Cardiac muscle cell (in vitro differentiated cells and primary cell): ENCODE data around the gene CLPTM1L. TPM values are rescaled to one million over a fixed set of nuclear protein-coding genes. Genes with fewer than 3 reads are reported as not detected.

ENCODE experiments used
- DNase-seq, 2 donors: peaks; one replicate each; pipeline versions ENCODE4 v3.0.0 to v3.0.0-alpha.2; 2010 to 2017; ENCODE audit warnings: low read depth in 1 of 2, low spot score in 1 of 2
- H3K27ac ChIP-seq: fragments of 200-600 bp; sonication (generic); 2 replicates; pipeline ENCODE4 v1.5.1; 2016
- H3K27me3 ChIP-seq: fragments of 200-600 bp; sonication (generic); 2 replicates; pipeline ENCODE4 v1.6.0; 2016; ENCODE audit warnings: control low read depth
- H3K36me3 ChIP-seq: fragments of 200-600 bp; sonication (generic); 2 replicates; pipeline ENCODE4 v1.5.1; 2016; ENCODE audit warnings: control low read depth
- H3K4me1 ChIP-seq: fragments of 200-600 bp; sonication (generic); 2 replicates; pipeline ENCODE4 v1.8.1; 2017; ENCODE audit warnings: low read depth, mild to moderate bottlenecking, mixed run types
- H3K4me3 ChIP-seq: fragments of 200-600 bp; sonication (generic); 2 replicates; pipeline ENCODE4 v1.5.1; 2016; ENCODE audit warnings: mild to moderate bottlenecking
- H3K9me3 ChIP-seq: fragments of 200-600 bp; sonication (generic); 2 replicates; pipeline ENCODE4 v1.5.1; 2017; ENCODE audit warnings: low read depth, mild to moderate bottlenecking, control low read depth
- polyA plus RNA-seq: library from polyadenylated mRNA; unstranded; fragments of >200 nt; fragmentation: Nextera tagmentation; extraction: Ambion mirVana; gene quantifications from 2 replicates; pipeline ENCODE4 v1.2.1, GENCODE V29; 2016
- total RNA-seq: library from RNA; depleted of rRNA; stranded (reverse); fragments of >200 nt; gene quantifications from 2 replicates; pipeline ENCODE4 v1.2.3, GENCODE V29; 2016
- TF ChIP-seq, protein P1 (sequence below): IDR thresholded peaks from 2 replicates; pipeline ENCODE4 v1.5.1; 2012; ENCODE audit warnings: low read depth, mild to moderate bottlenecking, low read length

The CLPTM1L gene
- total and polyA plus RNA-seq, 2 experiments from 2014 or later: 78.4 to 154 TPM

DNA sequence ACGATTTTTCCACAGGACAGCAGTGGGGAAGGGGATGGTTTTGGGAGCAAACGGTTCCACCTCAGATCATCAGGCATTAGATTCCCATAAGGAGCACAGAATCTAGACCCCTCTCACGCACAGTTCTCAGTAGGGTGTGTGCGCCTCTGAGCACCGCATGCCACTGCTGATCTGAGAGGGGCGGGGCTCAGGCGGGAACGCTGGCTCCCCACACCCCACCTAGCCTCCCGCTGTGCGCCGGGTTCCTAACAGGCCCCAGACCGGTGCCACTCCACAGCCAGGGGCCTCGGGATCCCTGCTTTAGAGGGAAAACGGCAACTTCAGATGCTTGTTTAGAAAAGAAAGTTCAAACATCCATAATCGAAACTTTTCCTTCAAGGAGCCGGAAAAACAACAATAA, 70.4 kb downstream of the CLPTM1L start:
- no peak overlapping the region for H3K27ac ChIP-seq
- H3K27me3 ChIP-seq: no peaks in the 10 kb centered on the region
- no peaks in the 10 kb centered on the region for H3K4me1 ChIP-seq
- DNase-seq: no peak
- no peaks in the 10 kb centered on the region for H3K9me3 ChIP-seq
- TF ChIP-seq, protein P1, sequence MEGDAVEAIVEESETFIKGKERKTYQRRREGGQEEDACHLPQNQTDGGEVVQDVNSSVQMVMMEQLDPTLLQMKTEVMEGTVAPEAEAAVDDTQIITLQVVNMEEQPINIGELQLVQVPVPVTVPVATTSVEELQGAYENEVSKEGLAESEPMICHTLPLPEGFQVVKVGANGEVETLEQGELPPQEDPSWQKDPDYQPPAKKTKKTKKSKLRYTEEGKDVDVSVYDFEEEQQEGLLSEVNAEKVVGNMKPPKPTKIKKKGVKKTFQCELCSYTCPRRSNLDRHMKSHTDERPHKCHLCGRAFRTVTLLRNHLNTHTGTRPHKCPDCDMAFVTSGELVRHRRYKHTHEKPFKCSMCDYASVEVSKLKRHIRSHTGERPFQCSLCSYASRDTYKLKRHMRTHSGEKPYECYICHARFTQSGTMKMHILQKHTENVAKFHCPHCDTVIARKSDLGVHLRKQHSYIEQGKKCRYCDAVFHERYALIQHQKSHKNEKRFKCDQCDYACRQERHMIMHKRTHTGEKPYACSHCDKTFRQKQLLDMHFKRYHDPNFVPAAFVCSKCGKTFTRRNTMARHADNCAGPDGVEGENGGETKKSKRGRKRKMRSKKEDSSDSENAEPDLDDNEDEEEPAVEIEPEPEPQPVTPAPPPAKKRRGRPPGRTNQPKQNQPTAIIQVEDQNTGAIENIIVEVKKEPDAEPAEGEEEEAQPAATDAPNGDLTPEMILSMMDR: no peak
- H3K4me3 ChIP-seq: no peak overlapping the region
- no peaks in the 10 kb centered on the region for H3K36me3 ChIP-seq

DNA sequence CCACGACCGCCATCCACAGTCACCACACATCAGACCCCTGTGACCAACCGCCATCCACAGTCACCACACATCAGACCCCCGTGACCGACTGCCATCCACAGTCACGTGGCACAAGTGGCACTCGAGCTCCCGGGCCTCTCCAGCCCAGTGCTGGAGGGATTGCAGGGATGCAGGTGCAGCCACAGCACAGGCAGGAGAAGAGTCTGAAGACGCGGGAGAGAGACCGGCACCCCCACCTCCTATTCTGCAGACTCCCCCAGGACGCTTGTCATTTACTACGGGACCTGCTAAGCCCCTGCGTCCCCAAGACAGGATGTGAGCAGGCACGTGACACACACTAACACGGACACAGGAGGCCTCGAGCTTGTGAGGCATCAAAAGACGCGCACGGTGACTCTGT, 71.2 kb downstream of the CLPTM1L start:
- Histone ChIP-seq H3K27ac (no peak overlapping the region), H3K4me3 (no peak overlapping the region), H3K4me1 (no peaks in the 10 kb centered on the region), H3K27me3 (no peaks in the 10 kb centered on the region), H3K36me3 (no peaks in the 10 kb centered on the region), H3K9me3 (no peaks in the 10 kb centered on the region)
- TF ChIP-seq, protein P1: no peak
- no peak for DNase-seq

DNA sequence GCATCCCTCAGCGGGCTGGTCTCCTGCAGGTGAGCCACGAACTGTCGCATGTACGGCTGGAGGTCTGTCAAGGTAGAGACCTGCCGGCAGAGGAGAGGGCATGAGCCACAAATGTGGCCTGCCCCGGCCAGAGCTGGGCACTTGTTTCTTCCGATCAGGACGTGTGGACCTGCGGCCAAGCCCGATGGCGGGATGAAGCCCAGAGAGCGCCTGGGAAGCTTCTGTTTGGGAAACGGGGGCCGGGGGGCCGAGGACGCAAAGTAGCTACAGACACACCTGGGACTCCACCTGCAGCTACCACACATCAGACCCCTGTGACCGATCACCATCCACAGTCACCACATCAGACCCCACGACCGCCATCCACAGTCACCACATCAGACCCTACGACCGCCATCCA, 72.7 kb downstream of the CLPTM1L start:
- TF ChIP-seq, protein P1: no peak
- no peaks in the 10 kb centered on the region for H3K27me3 ChIP-seq
- no peak overlapping the region for H3K4me3 ChIP-seq
- no peak for DNase-seq
- no peak overlapping the region for H3K27ac ChIP-seq
- H3K36me3 ChIP-seq: no peaks in the 10 kb centered on the region
- H3K4me1 ChIP-seq: no peaks in the 10 kb centered on the region
- no peaks in the 10 kb centered on the region for H3K9me3 ChIP-seq

DNA sequence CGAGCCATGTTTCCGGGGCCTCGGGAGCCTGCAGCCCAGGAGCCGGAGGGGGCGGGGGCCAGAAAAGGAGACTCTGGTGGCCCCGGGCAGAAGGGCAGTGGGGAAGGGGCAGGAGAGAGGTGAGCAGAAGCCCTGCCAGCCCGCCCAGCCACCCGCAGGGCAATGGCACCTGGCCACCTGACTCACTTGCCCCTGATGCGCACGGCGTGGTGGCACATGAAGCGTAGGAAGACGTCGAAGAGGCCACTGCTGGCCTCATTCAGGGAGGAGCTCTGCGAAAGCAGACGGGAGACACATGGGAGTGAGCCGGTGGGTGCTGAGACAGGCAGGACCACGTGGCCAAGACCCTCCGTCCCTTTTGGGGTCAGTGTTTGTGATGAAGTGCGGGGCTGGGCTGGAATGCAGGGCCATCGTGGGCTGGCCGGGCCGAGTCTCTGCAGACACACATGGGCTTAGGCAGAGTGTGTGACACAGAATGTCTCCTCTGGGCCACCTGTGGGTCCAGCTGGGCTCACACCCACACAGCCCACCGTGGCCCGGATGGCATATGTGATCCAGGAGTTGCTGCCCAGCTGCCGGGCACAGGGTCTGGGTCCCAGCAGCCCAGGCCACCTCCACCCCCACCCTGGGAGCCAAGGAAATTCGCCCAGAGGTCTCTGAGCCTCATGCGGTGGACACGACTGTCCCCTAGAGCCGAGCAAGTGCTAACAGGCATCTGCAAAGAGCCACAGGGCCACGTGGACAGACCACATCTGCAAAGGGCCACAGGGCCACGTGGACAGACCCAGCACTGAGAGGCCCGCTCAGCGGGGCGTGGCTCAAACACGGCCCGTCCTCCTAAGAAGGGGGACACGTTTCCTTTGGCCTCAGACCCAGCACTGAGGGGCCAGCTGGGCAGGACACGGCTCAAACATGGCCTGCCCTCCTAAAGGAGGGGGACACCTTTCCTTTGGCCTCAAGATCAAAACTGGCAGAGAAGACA, 73.7 kb downstream of the CLPTM1L start:
- Histone ChIP-seq H3K4me3 (no peak overlapping the region), H3K27ac (no peak overlapping the region), H3K4me1 (no peaks in the 10 kb centered on the region), H3K36me3 (no peaks in the 10 kb centered on the region), H3K27me3 (no peaks in the 10 kb centered on the region), H3K9me3 (no peaks in the 10 kb centered on the region)
- TF ChIP-seq, protein P1: no peak
- DNase-seq: no peak

DNA sequence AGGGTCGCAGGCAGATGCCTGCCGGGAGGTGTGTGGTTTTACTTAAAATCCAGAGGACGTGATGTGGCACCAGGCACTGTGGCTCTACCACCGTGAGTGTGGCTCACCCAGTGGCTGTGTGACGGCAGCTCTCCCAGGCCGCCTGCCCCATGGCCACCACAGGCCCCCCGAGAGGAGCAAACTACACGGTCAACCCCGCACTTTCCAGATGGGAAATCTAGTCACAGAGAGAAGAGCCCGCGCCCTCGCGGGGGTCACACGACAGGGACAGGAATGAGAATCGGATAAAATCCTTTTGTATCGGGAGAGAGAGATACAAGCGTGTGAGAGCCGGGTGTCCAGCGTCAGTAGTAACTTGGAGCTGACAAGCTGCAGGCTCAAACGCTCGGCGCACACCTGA, 74.5 kb downstream of the CLPTM1L start:
- H3K36me3 ChIP-seq: no peaks in the 10 kb centered on the region
- no peak overlapping the region for H3K4me3 ChIP-seq
- DNase-seq: no peak
- H3K27ac ChIP-seq: no peak overlapping the region
- H3K4me1 ChIP-seq: no peaks in the 10 kb centered on the region
- TF ChIP-seq, protein P1: no peak
- H3K27me3 ChIP-seq: no peaks in the 10 kb centered on the region
- no peaks in the 10 kb centered on the region for H3K9me3 ChIP-seq
